Lower leg skin (tissue), 4 donors: ENCODE data around the gene TBPL2. TPM values are rescaled to one million over a fixed set of nuclear protein-coding genes. Genes with fewer than 3 reads are reported as not detected.

Experiments used
- DNase-seq, 2 donors: peaks; one replicate each; pipeline ENCODE4 v3.0.0-alpha.2; 2019; ENCODE audit warnings: low spot score in 2 of 2
- H3K4me3 ChIP-seq: fragments of 200-600 bp; sonication (generic); 2 replicates; pipeline ENCODE4 v1.5.1; 2017; ENCODE audit warnings: mild to moderate bottlenecking, low read depth; ENCODE audit not compliant: poor library complexity, severe bottlenecking
- CTCF ChIP-seq, 3 donors: fragments of 450-650 bp; IDR thresholded peaks; one replicate each; pipeline ENCODE4 v1.5.1; 2016; ENCODE audit warnings: antibody characterized with exemption in 3 of 3, mild to moderate bottlenecking in 3 of 3, moderate library complexity in 2 of 3
- POLR2A ChIP-seq, 2 donors: fragments of 450-650 bp; IDR thresholded peaks; one replicate each; pipeline ENCODE4 v1.6.1; 2016 to 2017; ENCODE audit warnings: antibody characterized with exemption in 2 of 2, mild to moderate bottlenecking in 1 of 2, moderate library complexity in 1 of 2
- WGBS, 2 donors: methylation state at CpG; one replicate each; pipeline ENCODE4 v1.1.5; 2018; 5-methylcytosine and 5-hydroxymethylcytosine counted together
- intact Hi-C: fragments of 100-400 bp; cut with DNase I; formaldehyde crosslinking; loops from one replicate; pipeline ENCODE4 v1.15.0; 2023; ENCODE audit warnings: low total_unique reads
- total RNA-seq, 4 donors: library from RNA; depleted of rRNA; stranded (reverse); fragments of >200 nt; gene quantifications; one replicate each; pipeline ENCODE4 v1.1.0, GENCODE V29; 2016

Gene TBPL2
- total RNA-seq, 4 donors from 2014 or later = not detected

GRCh38 chr14:55414551-55414950 is 25.9 kb downstream of the TBPL2 start:
- no peak for DNase-seq
- no peak overlapping the region for H3K4me3 ChIP-seq
- WGBS, 2 donors = 66 to 76% methylated on average over 3 of the region's 3 CpGs
- TF ChIP-seq POLR2A (IDR thresholded peaks at IDR 0.05) (no peak), CTCF (IDR thresholded peaks at IDR 0.05) (no peak)
- intact Hi-C loops = no loop called here

GRCh38 chr14:55412676-55413075 is 27.7 kb downstream of the TBPL2 start:
- no peak overlapping the region for H3K4me3 ChIP-seq

GRCh38 chr14:55411426-55412389 is 28.7 kb downstream of the TBPL2 start, which contains the start of gene ATG14:
TSS of gene ATG14 (minus strand) at chr14:55411830. CDS start at chr14:55411822, 8 bp downstream.
- DNase-seq = peak; percentile 86 to 97
- 2 to 4% methylated on average over 30 to 55 of the region's 57 CpGs for WGBS, 2 donors
- intact Hi-C loops = no loop called here
- TF ChIP-seq POLR2A (IDR thresholded peaks at IDR 0.05) (peak in 1 of 2 donors; percentile 33), CTCF (IDR thresholded peaks at IDR 0.05) (no peak)
- H3K4me3 ChIP-seq = peak within 1 kb of the TSS; percentile 91

More at GRCh38 chr14:55412676-55413075, 27.7 kb downstream of the TBPL2 start:
- TF ChIP-seq POLR2A (IDR thresholded peaks at IDR 0.05) = no peak
- TF ChIP-seq CTCF (IDR thresholded peaks at IDR 0.05) = no peak
- intact Hi-C loops = no loop called here
- WGBS, 2 donors = 33 to 34% methylated on average over 5 of the region's 5 CpGs
- no peak for DNase-seq

GRCh38 chr14:55410876-55411275 is 29.5 kb downstream of the TBPL2 start:
- H3K4me3 ChIP-seq = peak overlapping the region; percentile 91
- DNase-seq = no peak
- TF ChIP-seq CTCF (IDR thresholded peaks at IDR 0.05) = no peak
- TF ChIP-seq POLR2A (IDR thresholded peaks at IDR 0.05) = no peak
- WGBS, 2 donors = 5 to 6% methylated on average over 4 of the region's 4 CpGs
- intact Hi-C loops = no loop called here

GRCh38 chr14:55404173-55404854 is 36.1 kb downstream of the TBPL2 start:
- H3K4me3 ChIP-seq = no peak overlapping the region
- TF ChIP-seq POLR2A (IDR thresholded peaks at IDR 0.05) (no peak), CTCF (IDR thresholded peaks at IDR 0.05) (no peak)
- WGBS, 2 donors = 68 to 77% methylated on average over 5 of the region's 5 CpGs
- intact Hi-C loops = no loop called here
- DNase-seq = no peak
